K562 (cell line): Measurements from ENCODE around the gene PNPLA7. TPM values are rescaled to one million over a fixed set of nuclear protein-coding genes. Genes with fewer than 3 reads are reported as not detected.
A peak's percentile ranks its signal among the peaks of the same experiment; 100 is the strongest.

Experiments
- ATAC-seq: fragments of 200-7000 bp; cut with Tn5 transposase; 3 replicates; pipeline ENCODE4 v1.9.1; 2020; ENCODE audit warnings: moderate library complexity
- BruUV-seq: library from RNA; stranded (reverse); fragments of 400-500 nt; replicated peaks from 2 replicates; lab custom pipeline; 2021; lab: Mats Ljungman, UMichigan
- CTCF ChIA-PET: fragments of 300-600 bp; formaldehyde crosslinking; extraction: SDS; loops from one replicate; lab custom pipeline; 2021; ENCODE audit warnings: low intra/inter-chr PET ratio; lab: Yijun Ruan, JAX
- POLR2A ChIA-PET: fragments of 300-600, 350-650 bp; sonication (Branson Sonifier 250); formaldehyde crosslinking; extraction: SDS; loops from one replicate; lab custom pipeline; 2021; ENCODE audit warnings: antibody characterized with exemption, inconsistent platforms; lab: Yijun Ruan, JAX
- DNase-seq, 4 experiments: peaks; one replicate each; pipeline versions ENCODE4 v3.0.0 to v3.0.0-alpha.2; 2011 to 2018; ENCODE audit warnings: low spot score in 3 of 4, mixed read lengths in 3 of 4; ENCODE audit errors: extremely low read depth in 1 of 4
- FAIRE-seq: peaks from 2 replicates; lab custom pipeline; 2011; peaks lifted over from hg19 to GRCh38; lab: Jason Lieb, UNC
- H2AFZ ChIP-seq: 2 replicates; pipeline ENCODE4 v1.6.0; 2011; ENCODE audit warnings: low read depth, low read length, control low read depth, inconsistent platforms
- H3K27ac ChIP-seq: fragments of 200-600 bp; 3 replicates; pipeline ENCODE4 v1.8.0; 2011; ENCODE audit warnings: low read depth, mild to moderate bottlenecking, control low read depth, inconsistent platforms, low read length, moderate library complexity, mixed read lengths; ENCODE audit errors: extremely low read depth
- H3K27me3 ChIP-seq, 2 experiments: fragments of 300-600 bp in 1 of 2; 2 replicates in 1 of 2; 3 replicates in 1 of 2; pipeline versions ENCODE4 v1.6.0 to v1.8.0; 2011; ENCODE audit warnings: inconsistent platforms in 2 of 2, low read length in 2 of 2, mild to moderate bottlenecking in 1 of 2, mixed read lengths in 1 of 2, moderate library complexity in 1 of 2; ENCODE audit not compliant: control insufficient read depth in 2 of 2, insufficient read depth in 2 of 2
- H3K36me3 ChIP-seq: fragments of 300-600 bp; 3 replicates; pipeline ENCODE4 v1.8.0; 2011; ENCODE audit warnings: mild to moderate bottlenecking, low read length, inconsistent platforms; ENCODE audit not compliant: control insufficient read depth, insufficient read depth
- H3K4me1 ChIP-seq, 2 experiments: fragments of 200-600 bp in 1 of 2; replicated peaks in 1 of 2; 2 replicates in 1 of 2; 3 replicates in 1 of 2; pipeline versions ENCODE4 v1.5.1 to v1.8.0; 2011; ENCODE audit warnings: inconsistent platforms in 2 of 2, low read length in 2 of 2, mild to moderate bottlenecking in 1 of 2, mixed read lengths in 1 of 2, moderate library complexity in 1 of 2; ENCODE audit not compliant: control insufficient read depth in 2 of 2, insufficient read depth in 2 of 2
- H3K4me2 ChIP-seq: 2 replicates; pipeline ENCODE4 v1.6.1; 2011; ENCODE audit warnings: low read length, control low read depth, inconsistent platforms, mixed read lengths; ENCODE audit not compliant: insufficient read depth
- H3K4me3 ChIP-seq: fragments of 200-600 bp; sonication (generic), shearing (Covaris generic); 2 replicates; pipeline ENCODE4 v1.5.1; 2016; ENCODE audit warnings: control low read depth, inconsistent platforms
- H3K79me2 ChIP-seq: fragments of 200-600 bp; 3 replicates; pipeline ENCODE4 v1.8.0; 2011; ENCODE audit warnings: low read length, inconsistent platforms; ENCODE audit not compliant: control insufficient read depth, insufficient read depth
- H3K9ac ChIP-seq, 2 experiments: 2 replicates each; pipeline versions ENCODE4 v1.6.0 to v1.6.1; 2011; ENCODE audit warnings: low read depth in 2 of 2, low read length in 2 of 2, control low read depth in 1 of 2, inconsistent platforms in 1 of 2, mild to moderate bottlenecking in 1 of 2, mixed read lengths in 1 of 2; ENCODE audit not compliant: insufficient read depth in 1 of 2
- H3K9me1 ChIP-seq: one replicate; pipeline ENCODE4 v1.6.0; 2011; ENCODE audit warnings: inconsistent platforms, mild to moderate bottlenecking, low read length, moderate library complexity; ENCODE audit not compliant: control insufficient read depth, insufficient read depth
- H3K9me3 ChIP-seq: replicated peaks from 2 replicates; pipeline ENCODE4 v1.5.1; 2011; ENCODE audit warnings: low read depth, low read length, inconsistent platforms; ENCODE audit not compliant: control insufficient read depth, insufficient read depth
- H4K20me1 ChIP-seq: replicated peaks from 2 replicates; pipeline ENCODE4 v1.6.1; 2011; ENCODE audit warnings: low read length, inconsistent platforms, mixed read lengths; ENCODE audit not compliant: control insufficient read depth, insufficient read depth
- GTF2F1 ChIP-seq: IDR thresholded peaks from 2 replicates; pipeline ENCODE4 v1.6.1; 2011; ENCODE audit warnings: low read depth, low read length, improper control_type of control experiment
- POLR2G ChIP-seq: fragments of 200-400 bp; formaldehyde crosslinking; IDR thresholded peaks from 2 replicates; pipeline ENCODE4 v1.6.1; 2017; ENCODE audit warnings: low read depth, mild to moderate bottlenecking, antibody characterized with exemption, low read length, moderate library complexity
- RFX1 ChIP-seq: fragments of 450-650 bp; IDR thresholded peaks from 2 replicates; pipeline ENCODE4 v1.6.1; 2016; ENCODE audit warnings: mild to moderate bottlenecking, moderate library complexity
- TCF7L2 ChIP-seq: fragments of 150-350 bp; IDR thresholded peaks from 2 replicates; pipeline ENCODE4 v1.6.1; 2016; ENCODE audit warnings: low read depth, mild to moderate bottlenecking, low read length, moderate library complexity
- ZNF165 ChIP-seq: fragments of 250-450 bp; sonication (Bioruptor Pico); IDR thresholded peaks from 2 replicates; pipeline ENCODE4 v1.4.0; 2020; ENCODE audit warnings: borderline replicate concordance
- ZNF699 ChIP-seq: fragments of 250-450 bp; sonication (Bioruptor Pico); IDR thresholded peaks from 2 replicates; pipeline ENCODE4 v1.8.0; 2021; ENCODE audit warnings: mild to moderate bottlenecking, moderate library complexity; ENCODE audit not compliant: insufficient replicate concordance
- WGBS: fragments of 100-300 bp; shearing (Covaris generic); methylation state at CpG from one replicate; pipeline ENCODE4 v1.1.6; 2016; ENCODE audit warnings: low coverage, mixed read lengths; ENCODE audit not compliant: insufficient coverage; ENCODE audit errors: missing lambda C conversion rate; 5-methylcytosine and 5-hydroxymethylcytosine counted together
- in situ Hi-C: fragments of 300-500 bp; cut with MboI; formaldehyde crosslinking; loops from 4 replicates; pipeline ENCODE4 v1.15.0; 2018; ENCODE audit warnings: inconsistent platforms, mixed read lengths
- intact Hi-C: fragments of 100-400 bp; cut with micrococcal nuclease; formaldehyde crosslinking; loops from 2 replicates; pipeline ENCODE4 v1.14.2; 2022
- polyA plus RNA-seq, 8 experiments: library from polyadenylated mRNA; depleted of rRNA in 4 of 8; stranded (reverse) in 5 of 8; unstranded in 3 of 8; fragments of >200 nt; fragmentation: Nextera tagmentation in 2 of 8; fragmentation: Illumina TruSeq in 1 of 8; extraction: Ambion mirVana in 2 of 8; extraction: Trizol in 1 of 8; gene quantifications; 2 replicates each; pipeline versions ENCODE4 v1.2.1 to v1.2.3, GENCODE V29; 2011 to 2014; ENCODE audit warnings: inconsistent platforms in 1 of 8, missing spikeins in 1 of 8
- total RNA-seq, 7 experiments: library from RNA; depleted of rRNA in 6 of 7; stranded (reverse); fragments of >200 nt in 6 of 7; fragmentation: Illumina TruSeq in 2 of 7; extraction: Trizol in 2 of 7; gene quantifications; 2 replicates each; pipeline versions ENCODE4 v1.2.1 to v1.2.3, GENCODE V29; 2011 to 2021; ENCODE audit warnings: low replicate concordance in 1 of 7
- TF ChIP-seq, protein P1 (sequence below): fragments of 450-650 bp; formaldehyde crosslinking; conservative IDR thresholded peaks from 2 replicates; pipeline ENCODE4 v1.4.0; 2022; ENCODE audit warnings: mild to moderate bottlenecking, missing genetic modification characterization
- TF ChIP-seq, protein P2 (sequence below): fragments of 250-450 bp; sonication (Bioruptor Pico); IDR thresholded peaks from 2 replicates; pipeline ENCODE4 v1.4.0; 2020; ENCODE audit warnings: borderline replicate concordance
- TF ChIP-seq, protein P3 (sequence below), 2 experiments: fragments of 450-650 bp in 1 of 2; IDR thresholded peaks; 2 replicates each; pipeline ENCODE4 v1.6.1; 2011 to 2017; ENCODE audit warnings: low read depth in 2 of 2, antibody characterized with exemption in 1 of 2, borderline replicate concordance in 1 of 2, low read length in 1 of 2, mild to moderate bottlenecking in 1 of 2, mixed read lengths in 1 of 2; ENCODE audit not compliant: control insufficient read depth in 1 of 2
- TF ChIP-seq, protein P4 (sequence below): fragments of 200-400 bp; formaldehyde crosslinking; IDR thresholded peaks from 2 replicates; pipeline ENCODE4 v1.6.1; 2017; ENCODE audit warnings: mild to moderate bottlenecking, low read depth, low read length, moderate library complexity

Gene PNPLA7
- total and polyA plus RNA-seq, 9 of the 15 experiments (the other 6 are each of a cell fraction or from before 2014, with no cell fraction given), result 0.01 to 0.85 (median 0.19) TPM; not detected in 1

DNA sequence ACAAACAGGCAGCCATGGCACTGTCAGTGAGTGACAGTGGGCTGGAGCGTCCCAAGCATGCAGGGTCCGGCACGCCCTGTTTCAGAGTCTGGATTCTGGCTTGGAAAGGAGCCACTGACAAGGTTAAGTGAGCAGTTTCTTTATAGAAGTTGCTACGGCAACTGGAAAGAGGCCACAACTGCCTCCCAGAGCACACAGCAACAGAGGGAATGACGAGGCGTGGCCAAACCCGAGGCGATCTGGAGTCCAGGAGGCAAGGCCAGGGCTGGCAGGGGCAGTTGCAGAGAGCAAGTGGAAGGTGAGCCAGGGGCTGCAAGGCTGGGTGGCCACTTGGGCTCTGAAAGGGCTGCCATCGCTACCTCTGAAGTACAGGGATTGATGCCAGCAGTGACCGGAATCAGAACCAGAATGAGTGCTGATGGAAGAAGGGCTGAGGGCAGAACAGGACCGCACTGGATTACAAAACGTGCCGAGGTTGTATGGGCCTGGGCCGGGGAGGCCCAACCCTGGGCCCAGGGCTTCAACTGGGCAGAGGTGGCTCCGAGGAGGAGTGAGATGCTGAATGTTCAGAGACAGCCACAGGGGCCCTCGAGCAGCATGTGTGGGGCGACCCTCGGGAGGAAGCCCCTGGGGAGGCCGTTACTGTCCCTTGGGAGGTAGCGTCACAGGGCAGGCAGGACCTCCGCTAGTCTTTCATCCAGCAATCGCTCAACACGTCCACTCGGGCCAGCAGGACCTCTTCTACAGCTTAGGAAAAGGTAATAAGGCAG, 6.1 kb upstream of the PNPLA7 start:
- intact Hi-C loops (loop anchor here (10.0 kb wide), 1 partner anchor 119 kb away; no protein-coding TSS in a partner anchor), in situ Hi-C loops (no loop called here)
- no peaks in the 10 kb centered on the region for H3K9me3 ChIP-seq
- H3K9ac ChIP-seq, result peak overlapping the region in 1 of 2 experiments; percentile 75; a peak in 2 of 4 replicates
- 92% methylated on average over 24 of the region's 24 CpGs for WGBS
- H3K4me1 ChIP-seq, result peaks cover 2 to 15% of the 10 kb centered on the region in 2 experiments; a peak in 4 of 5 replicates
- no peak for ATAC-seq
- H3K27ac ChIP-seq, result no peak overlapping the region
- no peak overlapping the region for H3K4me2 ChIP-seq
- peaks cover 5% of the 10 kb centered on the region; the same call in 1 of the 2 replicates for H4K20me1 ChIP-seq
- FAIRE-seq, result no peak
- no peaks in the 10 kb centered on the region for H3K9me1 ChIP-seq
- BruUV-seq, result no TSS peak
- H2AFZ ChIP-seq, result no peak overlapping the region
- ChIA-PET CTCF (interaction anchor here (0.5 kb wide), 1 partner anchor 1270 kb away, joined by 3 read pairs; no protein-coding TSS in a partner anchor), POLR2A (no interaction called here)
- peaks cover 73% of the 10 kb centered on the region for H3K36me3 ChIP-seq
- peaks cover 18% of the 10 kb centered on the region for H3K79me2 ChIP-seq
- H3K4me3 ChIP-seq, result no peak overlapping the region
- no peaks in the 10 kb centered on the region for H3K27me3 ChIP-seq
- no peak for DNase-seq
- no peak for TF ChIP-seq ZNF165
- no peak for TF ChIP-seq GTF2F1
- TF ChIP-seq ZNF699 (CRISPR knock-in tag), result no peak
- 0 out of 2 replicates have a peak, but pooled peaks have one; percentile 32 for TF ChIP-seq POLR2G
- TF ChIP-seq, protein P1, sequence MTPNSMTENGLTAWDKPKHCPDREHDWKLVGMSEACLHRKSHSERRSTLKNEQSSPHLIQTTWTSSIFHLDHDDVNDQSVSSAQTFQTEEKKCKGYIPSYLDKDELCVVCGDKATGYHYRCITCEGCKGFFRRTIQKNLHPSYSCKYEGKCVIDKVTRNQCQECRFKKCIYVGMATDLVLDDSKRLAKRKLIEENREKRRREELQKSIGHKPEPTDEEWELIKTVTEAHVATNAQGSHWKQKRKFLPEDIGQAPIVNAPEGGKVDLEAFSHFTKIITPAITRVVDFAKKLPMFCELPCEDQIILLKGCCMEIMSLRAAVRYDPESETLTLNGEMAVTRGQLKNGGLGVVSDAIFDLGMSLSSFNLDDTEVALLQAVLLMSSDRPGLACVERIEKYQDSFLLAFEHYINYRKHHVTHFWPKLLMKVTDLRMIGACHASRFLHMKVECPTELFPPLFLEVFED (CRISPR knock-in tag), result no peak
- TF ChIP-seq, protein P2, sequence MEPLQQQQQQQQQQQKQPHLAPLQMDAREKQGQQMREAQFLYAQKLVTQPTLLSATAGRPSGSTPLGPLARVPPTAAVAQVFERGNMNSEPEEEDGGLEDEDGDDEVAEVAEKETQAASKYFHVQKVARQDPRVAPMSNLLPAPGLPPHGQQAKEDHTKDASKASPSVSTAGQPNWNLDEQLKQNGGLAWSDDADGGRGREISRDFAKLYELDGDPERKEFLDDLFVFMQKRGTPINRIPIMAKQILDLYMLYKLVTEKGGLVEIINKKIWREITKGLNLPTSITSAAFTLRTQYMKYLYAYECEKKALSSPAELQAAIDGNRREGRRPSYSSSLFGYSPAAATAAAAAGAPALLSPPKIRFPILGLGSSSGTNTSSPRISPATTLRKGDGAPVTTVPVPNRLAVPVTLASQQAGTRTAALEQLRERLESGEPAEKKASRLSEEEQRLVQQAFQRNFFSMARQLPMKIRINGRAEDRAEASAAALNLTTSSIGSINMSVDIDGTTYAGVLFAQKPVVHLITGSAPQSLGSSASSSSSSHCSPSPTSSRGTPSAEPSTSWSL (CRISPR knock-in tag), result no peak
- TF ChIP-seq, protein P3, sequence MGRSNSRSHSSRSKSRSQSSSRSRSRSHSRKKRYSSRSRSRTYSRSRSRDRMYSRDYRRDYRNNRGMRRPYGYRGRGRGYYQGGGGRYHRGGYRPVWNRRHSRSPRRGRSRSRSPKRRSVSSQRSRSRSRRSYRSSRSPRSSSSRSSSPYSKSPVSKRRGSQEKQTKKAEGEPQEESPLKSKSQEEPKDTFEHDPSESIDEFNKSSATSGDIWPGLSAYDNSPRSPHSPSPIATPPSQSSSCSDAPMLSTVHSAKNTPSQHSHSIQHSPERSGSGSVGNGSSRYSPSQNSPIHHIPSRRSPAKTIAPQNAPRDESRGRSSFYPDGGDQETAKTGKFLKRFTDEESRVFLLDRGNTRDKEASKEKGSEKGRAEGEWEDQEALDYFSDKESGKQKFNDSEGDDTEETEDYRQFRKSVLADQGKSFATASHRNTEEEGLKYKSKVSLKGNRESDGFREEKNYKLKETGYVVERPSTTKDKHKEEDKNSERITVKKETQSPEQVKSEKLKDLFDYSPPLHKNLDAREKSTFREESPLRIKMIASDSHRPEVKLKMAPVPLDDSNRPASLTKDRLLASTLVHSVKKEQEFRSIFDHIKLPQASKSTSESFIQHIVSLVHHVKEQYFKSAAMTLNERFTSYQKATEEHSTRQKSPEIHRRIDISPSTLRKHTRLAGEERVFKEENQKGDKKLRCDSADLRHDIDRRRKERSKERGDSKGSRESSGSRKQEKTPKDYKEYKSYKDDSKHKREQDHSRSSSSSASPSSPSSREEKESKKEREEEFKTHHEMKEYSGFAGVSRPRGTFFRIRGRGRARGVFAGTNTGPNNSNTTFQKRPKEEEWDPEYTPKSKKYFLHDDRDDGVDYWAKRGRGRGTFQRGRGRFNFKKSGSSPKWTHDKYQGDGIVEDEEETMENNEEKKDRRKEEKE (IDR thresholded peaks at IDR 0.05; ENCODE audit: borderline replicate concordance in 1 of 2, control insufficient read depth in 1 of 2, low read depth in 2 of 2, low read length in 1 of 2), result no peak
- no peak for TF ChIP-seq TCF7L2
- peak; percentile 63; the same call in 1 of the 2 replicates for TF ChIP-seq RFX1
- TF ChIP-seq, protein P4, sequence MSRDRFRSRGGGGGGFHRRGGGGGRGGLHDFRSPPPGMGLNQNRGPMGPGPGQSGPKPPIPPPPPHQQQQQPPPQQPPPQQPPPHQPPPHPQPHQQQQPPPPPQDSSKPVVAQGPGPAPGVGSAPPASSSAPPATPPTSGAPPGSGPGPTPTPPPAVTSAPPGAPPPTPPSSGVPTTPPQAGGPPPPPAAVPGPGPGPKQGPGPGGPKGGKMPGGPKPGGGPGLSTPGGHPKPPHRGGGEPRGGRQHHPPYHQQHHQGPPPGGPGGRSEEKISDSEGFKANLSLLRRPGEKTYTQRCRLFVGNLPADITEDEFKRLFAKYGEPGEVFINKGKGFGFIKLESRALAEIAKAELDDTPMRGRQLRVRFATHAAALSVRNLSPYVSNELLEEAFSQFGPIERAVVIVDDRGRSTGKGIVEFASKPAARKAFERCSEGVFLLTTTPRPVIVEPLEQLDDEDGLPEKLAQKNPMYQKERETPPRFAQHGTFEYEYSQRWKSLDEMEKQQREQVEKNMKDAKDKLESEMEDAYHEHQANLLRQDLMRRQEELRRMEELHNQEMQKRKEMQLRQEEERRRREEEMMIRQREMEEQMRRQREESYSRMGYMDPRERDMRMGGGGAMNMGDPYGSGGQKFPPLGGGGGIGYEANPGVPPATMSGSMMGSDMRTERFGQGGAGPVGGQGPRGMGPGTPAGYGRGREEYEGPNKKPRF, result no peak
